ENCODE results near the gene TNF. TPM values are rescaled to one million over a fixed set of nuclear protein-coding genes. Genes with fewer than 3 reads are reported as not detected.

TNF gene
- polyA plus RNA-seq, 1 of the 3 experiments (the other 2 are of a cell fraction), result not detected

DNA sequence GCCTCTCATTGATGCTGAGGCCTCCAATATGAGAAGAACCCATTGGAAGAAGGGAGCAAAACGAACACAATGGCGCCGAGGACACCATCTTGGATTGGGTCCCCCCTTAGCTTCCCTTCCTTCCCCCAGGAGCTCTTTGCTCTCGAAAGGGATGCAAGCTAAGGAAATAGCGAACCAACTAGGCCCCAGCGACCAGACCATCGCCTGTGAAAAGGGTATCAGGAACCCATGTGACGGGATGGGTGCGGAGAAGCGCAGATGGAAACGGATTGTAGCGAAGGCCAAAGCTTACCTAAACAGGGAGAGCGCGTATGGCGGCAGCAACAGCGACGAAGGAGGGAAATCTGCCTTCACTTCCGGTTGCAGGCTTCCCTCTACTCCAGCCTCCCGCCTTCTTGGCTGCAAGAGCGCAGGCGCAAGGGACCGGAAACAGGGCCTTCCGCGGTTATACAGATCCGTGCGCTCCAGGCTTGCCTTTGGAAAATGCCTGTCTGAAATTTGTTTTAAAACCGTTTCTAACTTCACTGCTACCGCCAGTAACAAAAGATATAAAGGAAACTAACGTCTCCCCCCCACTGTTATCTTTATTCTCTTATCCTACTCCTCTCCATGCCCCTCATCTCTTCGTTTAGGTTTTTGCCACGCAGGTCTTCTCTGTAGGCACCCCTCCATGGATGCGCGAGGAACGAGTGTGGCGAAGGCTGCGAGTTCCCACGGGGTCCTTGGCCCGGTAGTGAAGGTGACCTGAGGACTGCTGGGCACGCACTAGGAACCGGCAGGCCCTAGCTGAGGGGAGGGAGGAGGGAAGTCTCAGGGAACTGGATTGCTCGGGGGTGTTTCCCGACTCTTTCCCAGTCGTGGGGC lies 33.5 kb upstream of the TNF start, which contains the start of gene DDX39B (continued):
- TF ChIP-seq, protein P1, sequence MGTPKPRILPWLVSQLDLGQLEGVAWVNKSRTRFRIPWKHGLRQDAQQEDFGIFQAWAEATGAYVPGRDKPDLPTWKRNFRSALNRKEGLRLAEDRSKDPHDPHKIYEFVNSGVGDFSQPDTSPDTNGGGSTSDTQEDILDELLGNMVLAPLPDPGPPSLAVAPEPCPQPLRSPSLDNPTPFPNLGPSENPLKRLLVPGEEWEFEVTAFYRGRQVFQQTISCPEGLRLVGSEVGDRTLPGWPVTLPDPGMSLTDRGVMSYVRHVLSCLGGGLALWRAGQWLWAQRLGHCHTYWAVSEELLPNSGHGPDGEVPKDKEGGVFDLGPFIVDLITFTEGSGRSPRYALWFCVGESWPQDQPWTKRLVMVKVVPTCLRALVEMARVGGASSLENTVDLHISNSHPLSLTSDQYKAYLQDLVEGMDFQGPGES (IDR thresholded peaks at IDR 0.05; ENCODE audit: low read depth, low read length), result no peak
- peak; percentile 87 for TF ChIP-seq ELF1 (IDR thresholded peaks at IDR 0.05)
- 0 out of 2 replicates have a peak, but pooled peaks have one; percentile 5 for TF ChIP-seq NFIC (IDR thresholded peaks at IDR 0.05; ENCODE audit: borderline replicate concordance)
- TF ChIP-seq SIN3A (IDR thresholded peaks at IDR 0.05; ENCODE audit: borderline replicate concordance, low read depth, low read length), result peak; percentile 12; the same call in 1 of the 2 replicates
- TF ChIP-seq EP300 (IDR thresholded peaks at IDR 0.05; ENCODE audit: borderline replicate concordance in 1 of 2, low read depth in 1 of 2, low read length in 1 of 2), result peak; percentile 29; a peak in 2 of 4 replicates
- no peak for TF ChIP-seq EZH2phosphoT487 (IDR thresholded peaks at IDR 0.05; ENCODE audit: borderline replicate concordance, low read depth)
- peak; percentile 85 for TF ChIP-seq GABPA (IDR thresholded peaks at IDR 0.05; ENCODE audit: low read depth)
- TF ChIP-seq, protein P2, sequence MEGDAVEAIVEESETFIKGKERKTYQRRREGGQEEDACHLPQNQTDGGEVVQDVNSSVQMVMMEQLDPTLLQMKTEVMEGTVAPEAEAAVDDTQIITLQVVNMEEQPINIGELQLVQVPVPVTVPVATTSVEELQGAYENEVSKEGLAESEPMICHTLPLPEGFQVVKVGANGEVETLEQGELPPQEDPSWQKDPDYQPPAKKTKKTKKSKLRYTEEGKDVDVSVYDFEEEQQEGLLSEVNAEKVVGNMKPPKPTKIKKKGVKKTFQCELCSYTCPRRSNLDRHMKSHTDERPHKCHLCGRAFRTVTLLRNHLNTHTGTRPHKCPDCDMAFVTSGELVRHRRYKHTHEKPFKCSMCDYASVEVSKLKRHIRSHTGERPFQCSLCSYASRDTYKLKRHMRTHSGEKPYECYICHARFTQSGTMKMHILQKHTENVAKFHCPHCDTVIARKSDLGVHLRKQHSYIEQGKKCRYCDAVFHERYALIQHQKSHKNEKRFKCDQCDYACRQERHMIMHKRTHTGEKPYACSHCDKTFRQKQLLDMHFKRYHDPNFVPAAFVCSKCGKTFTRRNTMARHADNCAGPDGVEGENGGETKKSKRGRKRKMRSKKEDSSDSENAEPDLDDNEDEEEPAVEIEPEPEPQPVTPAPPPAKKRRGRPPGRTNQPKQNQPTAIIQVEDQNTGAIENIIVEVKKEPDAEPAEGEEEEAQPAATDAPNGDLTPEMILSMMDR (IDR thresholded peaks at IDR 0.05), result no peak
- TF ChIP-seq SMC3 (IDR thresholded peaks at IDR 0.05; ENCODE audit: low read depth, low read length), result no peak
- no peak for TF ChIP-seq FOXJ3 (CRISPR knock-in tag; IDR thresholded peaks at IDR 0.05)
- no peak for TF ChIP-seq TEAD4 (IDR thresholded peaks at IDR 0.05; ENCODE audit: borderline replicate concordance, insufficient read depth)

DNA sequence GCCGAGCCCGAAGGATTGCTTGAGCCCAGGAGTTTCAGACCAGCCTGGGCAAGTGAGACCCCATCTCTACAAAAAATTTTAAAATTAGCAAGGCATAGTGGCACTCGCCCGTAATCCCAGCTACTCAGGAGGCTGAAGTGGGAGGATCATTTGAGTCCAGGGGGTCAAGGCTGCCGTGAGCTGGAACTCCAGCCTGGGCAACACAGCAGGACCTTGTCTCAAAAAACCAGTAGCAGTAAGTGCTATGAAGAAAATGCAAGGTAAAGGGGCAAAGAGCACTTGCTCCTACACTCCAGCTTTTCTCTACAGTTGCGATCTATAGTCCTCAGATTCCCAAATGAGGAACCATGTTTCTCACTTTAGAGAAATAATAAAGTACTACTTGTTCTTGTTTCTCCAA lies 31.7 kb upstream of the TNF start:
- 95% methylated on average over 6 of the region's 6 CpGs for WGBS (ENCODE audit: low lambda C conversion rate)
- Histone ChIP-seq H4K20me1 (ENCODE audit: insufficient read depth) (peaks cover 24% of the 10 kb centered on the region), H3K9me2 (no peaks in the 10 kb centered on the region), H3K36me3 (replicated peaks in 1 of 2; ENCODE audit: control insufficient read depth in 1 of 2, insufficient read depth in 2 of 2, low read length in 1 of 2) (peaks cover 16 to 17% of the 10 kb centered on the region in 2 experiments), H3K4me1 (ENCODE audit: control insufficient read depth in 1 of 2, insufficient read depth in 2 of 2, low read depth in 1 of 2, low read length in 1 of 2) (peaks cover 18 to 29% of the 10 kb centered on the region in 2 experiments), H3K9me3 (no peaks in the 10 kb centered on the region), H3K27me3 (ENCODE audit: insufficient read depth) (no peaks in the 10 kb centered on the region), H3K4me3 (ENCODE audit: low read depth in 2 of 2, low read length in 1 of 2) (no peak overlapping the region), H3K4me2 (no peak overlapping the region), H3K27ac (ENCODE audit: low read depth in 2 of 2, low read length in 1 of 2) (peak overlapping the region in 1 of 2 experiments; percentile 95; a peak in 1 of 4 replicates), H2AFZ (ENCODE audit: low read depth) (no peak overlapping the region), H3K79me2 (ENCODE audit: insufficient read depth) (peaks cover 53% of the 10 kb centered on the region), H3K9ac (no peak overlapping the region), H3F3A (replicated peaks; ENCODE audit: insufficient read depth) (peaks cover 14% of the 10 kb centered on the region)
- DNase-seq, result no peak
- ChIA-PET POLR2A (no interaction called here), CTCF (interaction anchor here (11.9 kb wide), 1 partner anchor 55 kb away, joined by 301 read pairs; the partner anchor contains the start of gene NCR3)
- no peak for TF ChIP-seq RAD21 (IDR thresholded peaks at IDR 0.05; ENCODE audit: low read length)
- TF ChIP-seq, protein P3, sequence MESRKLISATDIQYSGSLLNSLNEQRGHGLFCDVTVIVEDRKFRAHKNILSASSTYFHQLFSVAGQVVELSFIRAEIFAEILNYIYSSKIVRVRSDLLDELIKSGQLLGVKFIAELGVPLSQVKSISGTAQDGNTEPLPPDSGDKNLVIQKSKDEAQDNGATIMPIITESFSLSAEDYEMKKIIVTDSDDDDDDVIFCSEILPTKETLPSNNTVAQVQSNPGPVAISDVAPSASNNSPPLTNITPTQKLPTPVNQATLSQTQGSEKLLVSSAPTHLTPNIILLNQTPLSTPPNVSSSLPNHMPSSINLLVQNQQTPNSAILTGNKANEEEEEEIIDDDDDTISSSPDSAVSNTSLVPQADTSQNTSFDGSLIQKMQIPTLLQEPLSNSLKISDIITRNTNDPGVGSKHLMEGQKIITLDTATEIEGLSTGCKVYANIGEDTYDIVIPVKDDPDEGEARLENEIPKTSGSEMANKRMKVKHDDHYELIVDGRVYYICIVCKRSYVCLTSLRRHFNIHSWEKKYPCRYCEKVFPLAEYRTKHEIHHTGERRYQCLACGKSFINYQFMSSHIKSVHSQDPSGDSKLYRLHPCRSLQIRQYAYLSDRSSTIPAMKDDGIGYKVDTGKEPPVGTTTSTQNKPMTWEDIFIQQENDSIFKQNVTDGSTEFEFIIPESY (IDR thresholded peaks at IDR 0.05; ENCODE audit: borderline replicate concordance, low read depth), result no peak
